Activated CD8-positive, alpha-beta T cell treated with anti-CD3 and anti-CD28 coated beads for 36 hours (primary cell): Measurements from ENCODE around the gene TMEM185A. TPM values are rescaled to one million over a fixed set of nuclear protein-coding genes. Genes with fewer than 3 reads are reported as not detected.
"Not testable (repeated sequence)": the region's sequence is repeated elsewhere in the genome, so short reads cannot be mapped to it uniquely, and the experiment has no call there.

Experiments
- ATAC-seq: fragments of 200-7000 bp; cut with Tn5 transposase; one replicate; pipeline ENCODE4 v1.10.0; 2021; ENCODE audit warnings: mild to moderate bottlenecking, moderate library complexity
- CTCF ChIA-PET: fragments of 350-600 bp; sonication (Branson Sonifier 250); formaldehyde crosslinking; loops from one replicate; lab custom pipeline; 2021; ENCODE audit warnings: antibody characterized with exemption; lab: Charles Lee
- POLR2A ChIA-PET: fragments of 350-600 bp; sonication (Branson Sonifier 250); formaldehyde crosslinking; loops from one replicate; lab custom pipeline; 2021; ENCODE audit warnings: antibody characterized with exemption; lab: Charles Lee
- DNase-seq: peaks from one replicate; pipeline ENCODE4 v3.0.0-alpha.2; 2020
- H3K27ac Mint-ChIP-seq: one replicate; pipeline ENCODE4 v1.8.0; 2021; ENCODE audit warnings: mild to moderate bottlenecking, mixed read lengths
- H3K27me3 Mint-ChIP-seq: one replicate; pipeline ENCODE4 v1.8.0; 2021; ENCODE audit warnings: mixed read lengths
- H3K36me3 Mint-ChIP-seq: one replicate; pipeline ENCODE4 v1.8.0; 2021; ENCODE audit warnings: low read depth, mixed read lengths
- H3K4me1 Mint-ChIP-seq: one replicate; pipeline ENCODE4 v1.8.0; 2021; ENCODE audit warnings: low read depth, mixed read lengths
- H3K4me3 Mint-ChIP-seq: one replicate; pipeline ENCODE4 v1.8.0; 2021; ENCODE audit warnings: mild to moderate bottlenecking, moderate library complexity, mixed read lengths
- H3K9me3 Mint-ChIP-seq: one replicate; pipeline ENCODE4 v1.8.0; 2021; ENCODE audit warnings: mixed read lengths
- CTCF ChIP-seq: fragments of 200-600 bp; IDR thresholded peaks from one replicate; pipeline ENCODE4 v1.8.0; 2022; ENCODE audit warnings: antibody characterized with exemption, mild to moderate bottlenecking
- intact Hi-C: fragments of 100-400 bp; cut with micrococcal nuclease; formaldehyde crosslinking; loops from one replicate; pipeline ENCODE4 v1.10.0; 2022
- total RNA-seq, 2 experiments: library from RNA; stranded (reverse); gene quantifications; one replicate each; pipeline ENCODE4 v1.2.3, GENCODE V29; 2021

The TMEM185A gene
- total RNA-seq, 2 experiments from 2014 or later, result 13.2 to 14.6 TPM

- Mint-ChIP-seq H3K27me3 (peaks cover 2% of the 10 kb centered on the region), H3K4me3 (peak overlapping the region; percentile 86), H3K36me3 (no peaks in the 10 kb centered on the region), H3K27ac (peak overlapping the region; percentile 85), H3K9me3 (no peaks in the 10 kb centered on the region), H3K4me1 (peaks cover 41% of the 10 kb centered on the region)
- CTCF ChIA-PET, result no interaction called here
- POLR2A ChIA-PET, result no interaction called here
- TF ChIP-seq CTCF, result no peak
- ATAC-seq (no peak), DNase-seq (no peak)
- intact Hi-C loops, result no loop called here
These were observed 835 bp downstream of the TMEM185A start for GRCh38 chrX:149630681-149631233.

DNA sequence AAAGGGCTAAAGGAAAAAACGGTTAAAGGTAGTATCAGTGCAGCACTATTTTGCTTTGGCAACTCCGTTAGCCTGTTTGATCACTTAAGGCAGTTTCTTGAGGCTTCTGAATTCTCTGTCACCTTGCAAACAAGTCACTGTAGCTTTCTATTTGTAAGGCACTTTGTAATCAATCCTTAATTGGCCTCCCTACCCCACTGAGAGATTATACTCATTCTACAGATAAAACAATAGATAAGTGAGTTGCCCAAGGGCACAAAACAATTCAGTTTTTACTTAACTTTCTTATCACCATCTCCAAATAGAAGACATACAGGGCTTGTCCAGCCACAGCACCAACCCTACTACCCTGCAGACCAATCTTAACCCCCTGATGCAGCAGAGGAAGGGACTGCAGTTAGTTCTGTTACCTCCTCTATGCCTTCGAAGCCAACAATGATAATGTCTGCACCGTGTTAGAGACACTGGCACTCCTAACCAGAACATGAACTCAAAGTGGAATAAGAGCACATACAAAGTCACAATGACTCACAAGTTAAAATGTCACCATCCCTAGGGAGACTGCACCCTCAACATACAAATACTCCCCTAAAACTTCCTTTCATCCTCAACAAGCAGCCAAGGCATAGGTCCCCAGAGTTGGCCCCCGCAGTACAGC is 1.7 kb downstream of the TMEM185A start:
- CTCF ChIA-PET, result no interaction called here

GRCh38 chrX:149628768-149629167 is 2.8 kb downstream of the TMEM185A start:
- no peak for ATAC-seq
- no peaks in the 10 kb centered on the region for H3K36me3 Mint-ChIP-seq
- CTCF ChIA-PET, result interaction anchor here (1.2 kb wide), 1 partner anchor 101 kb away, joined by 3 read pairs; no protein-coding TSS in a partner anchor
- no peaks in the 10 kb centered on the region for H3K27me3 Mint-ChIP-seq
- peaks cover 58% of the 10 kb centered on the region for H3K4me1 Mint-ChIP-seq
- intact Hi-C loops, result no loop called here
- H3K9me3 Mint-ChIP-seq, result no peaks in the 10 kb centered on the region
- POLR2A ChIA-PET, result interaction anchor here (1.1 kb wide), 1 partner anchor 117 kb away, joined by 3 read pairs; no protein-coding TSS in a partner anchor
- no peak overlapping the region for H3K27ac Mint-ChIP-seq
- TF ChIP-seq CTCF, result no peak
- no peak for DNase-seq
- H3K4me3 Mint-ChIP-seq, result no peak overlapping the region

More for the DNA sequence above, 1.7 kb downstream of the TMEM185A start:
- no peaks in the 10 kb centered on the region for H3K36me3 Mint-ChIP-seq
- H3K27me3 Mint-ChIP-seq, result no peaks in the 10 kb centered on the region
- no peak for TF ChIP-seq CTCF
- H3K4me3 Mint-ChIP-seq, result peak overlapping the region; percentile 86
- peaks cover 50% of the 10 kb centered on the region for H3K4me1 Mint-ChIP-seq
- H3K27ac Mint-ChIP-seq, result no peak overlapping the region
- ATAC-seq, result no peak
- intact Hi-C loops, result no loop called here
- H3K9me3 Mint-ChIP-seq, result no peaks in the 10 kb centered on the region
- DNase-seq, result no peak
- POLR2A ChIA-PET, result no interaction called here

- no peak overlapping the region for H3K27ac Mint-ChIP-seq
- no peak for DNase-seq
These were observed 3.3 kb downstream of the TMEM185A start for GRCh38 chrX:149628280-149628679.

GRCh38 chrX:149626829-149627228 is 4.8 kb downstream of the TMEM185A start:
- CTCF ChIA-PET, H3K9me3 Mint-ChIP-seq, DNase-seq, intact Hi-C loops, H3K36me3 Mint-ChIP-seq, ATAC-seq, H3K27ac Mint-ChIP-seq, POLR2A ChIA-PET, H3K27me3 Mint-ChIP-seq, H3K4me3 Mint-ChIP-seq: not testable (repeated sequence)
- H3K4me1 Mint-ChIP-seq, result peaks cover 58% of the 10 kb centered on the region

More at GRCh38 chrX:149628280-149628679, 3.3 kb downstream of the TMEM185A start:
- CTCF ChIA-PET, result interaction anchor here (1.2 kb wide), 1 partner anchor 101 kb away, joined by 3 read pairs; no protein-coding TSS in a partner anchor
- ATAC-seq, result no peak
- no peak overlapping the region for H3K4me3 Mint-ChIP-seq
- intact Hi-C loops, result no loop called here
- no peaks in the 10 kb centered on the region for H3K36me3 Mint-ChIP-seq
- POLR2A ChIA-PET, result interaction anchor here (1.1 kb wide), 1 partner anchor 116 kb away, joined by 3 read pairs; no protein-coding TSS in a partner anchor
- TF ChIP-seq CTCF, result no peak
- peaks cover 60% of the 10 kb centered on the region for H3K4me1 Mint-ChIP-seq
- H3K9me3 Mint-ChIP-seq, result no peaks in the 10 kb centered on the region
- no peaks in the 10 kb centered on the region for H3K27me3 Mint-ChIP-seq

DNA sequence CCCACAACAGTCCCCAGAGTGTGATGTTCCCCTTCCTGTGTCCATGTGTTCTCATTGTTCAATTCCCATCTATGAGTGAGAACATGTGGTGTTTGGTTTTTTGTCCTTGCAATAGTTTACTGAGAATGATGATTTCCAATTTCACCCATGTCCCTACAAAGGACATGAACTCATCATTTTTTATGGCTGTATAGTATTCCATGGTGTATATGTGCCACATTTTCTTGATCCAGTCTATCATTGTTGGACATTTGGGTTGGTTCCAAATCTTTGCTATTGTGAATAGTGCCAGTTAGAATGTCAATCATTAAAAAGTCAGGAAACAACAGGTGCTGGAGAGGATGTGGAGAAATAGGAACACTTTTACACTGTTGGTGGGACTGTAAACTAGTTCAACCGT is 11.9 kb downstream of the TMEM185A start:
- H3K4me3 Mint-ChIP-seq, H3K9me3 Mint-ChIP-seq, H3K27me3 Mint-ChIP-seq, intact Hi-C loops, H3K36me3 Mint-ChIP-seq, ATAC-seq, DNase-seq, CTCF ChIA-PET, POLR2A ChIA-PET, H3K27ac Mint-ChIP-seq: not testable (repeated sequence)
- peaks cover 19% of the 10 kb centered on the region for H3K4me1 Mint-ChIP-seq
